ENCODE data around the gene MUC2. TPM values are rescaled to one million over a fixed set of nuclear protein-coding genes. Genes with fewer than 3 reads are reported as not detected.

The MUC2 gene
- total RNA-seq, 1 experiment from 2014 or later: 0.26 TPM

DNA sequence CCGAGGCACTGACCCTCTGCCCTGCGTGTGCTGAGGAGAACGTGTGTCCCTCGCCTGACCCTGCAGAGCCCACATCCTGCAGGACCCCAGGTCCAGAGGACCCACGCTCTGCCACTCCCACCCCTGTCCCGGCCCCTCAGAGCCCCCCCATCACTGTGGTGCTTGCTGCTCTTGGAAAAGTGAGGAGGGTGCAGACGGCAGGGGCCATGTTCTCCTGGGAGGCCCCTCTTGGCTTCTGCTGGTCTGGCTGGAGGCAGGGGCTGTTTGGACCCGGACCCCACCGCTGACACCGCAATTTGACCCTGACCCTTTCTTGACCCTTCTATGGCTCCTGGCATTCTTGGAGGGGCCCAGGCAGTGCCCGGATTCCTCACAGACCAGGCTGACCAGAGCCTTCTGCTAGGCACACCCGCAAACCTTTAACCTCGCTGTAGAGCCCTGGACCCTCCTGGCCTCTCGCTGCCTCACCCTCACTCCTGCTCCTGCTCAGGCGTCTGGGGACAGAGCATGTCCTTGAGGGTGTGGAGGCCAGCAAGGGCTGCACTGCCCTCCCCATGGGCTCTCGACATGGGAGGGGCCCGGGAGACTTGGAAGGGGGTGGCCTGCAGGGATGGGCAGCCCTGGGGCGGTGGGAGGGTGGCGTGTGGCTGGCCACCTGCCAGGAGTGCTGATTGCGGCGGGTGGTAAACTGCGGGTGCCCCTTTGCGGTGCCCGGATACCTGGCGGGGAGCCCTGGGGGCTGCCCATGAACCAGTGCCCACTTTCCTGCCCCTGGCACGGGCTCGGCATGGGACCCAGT lies 46.1 kb downstream of the MUC2 start:
- H3K79me2 ChIP-seq (ENCODE audit: low read length): no peaks in the 10 kb centered on the region

GRCh38 chr11:1121331-1121812 lies 46.7 kb downstream of the MUC2 start:
- CTCF ChIA-PET: no interaction called here
- H3K9me3 ChIP-seq (ENCODE audit: low read length): no peaks in the 10 kb centered on the region
- no peaks in the 10 kb centered on the region for H3K9me2 ChIP-seq (replicated peaks; ENCODE audit: low read length)
- no peaks in the 10 kb centered on the region for H3K79me2 ChIP-seq (ENCODE audit: low read length)
- no peak for DNase-seq
- no peaks in the 10 kb centered on the region for H3K4me1 ChIP-seq (ENCODE audit: insufficient read depth, low read length)
- no peak overlapping the region for H3K4me2 ChIP-seq (ENCODE audit: low read length)
- no peaks in the 10 kb centered on the region for H3F3A ChIP-seq (ENCODE audit: low read length, unreplicated experiment)
- intact Hi-C loops (cut with micrococcal nuclease): no loop called here
- no peaks in the 10 kb centered on the region for H3K27me3 ChIP-seq (ENCODE audit: low read length)
- H3K4me3 ChIP-seq (ENCODE audit: low read length): no peak overlapping the region
- ATAC-seq: peak; percentile 11; the same call in 1 of the 2 replicates
- H3K9ac ChIP-seq (ENCODE audit: low read length): no peak overlapping the region
- POLR2A ChIA-PET (ENCODE audit: unreplicated experiment): no interaction called here
- no peak overlapping the region for H3K27ac ChIP-seq (ENCODE audit: low read length)
- no peaks in the 10 kb centered on the region for H4K20me1 ChIP-seq (ENCODE audit: low read length)
- H2AFZ ChIP-seq (ENCODE audit: low read length): no peak overlapping the region
- H3K36me3 ChIP-seq (ENCODE audit: low read depth, low read length): no peaks in the 10 kb centered on the region
- BruUV-seq (replicated peaks): no TSS peak
- TF ChIP-seq CTCF (conservative IDR thresholded peaks at IDR 0.05; ENCODE audit: low read depth, low read length) (no peak), EZH2phosphoT487 (IDR thresholded peaks at IDR 0.05; ENCODE audit: borderline replicate concordance, low read length) (no peak), EZH2 (IDR thresholded peaks at IDR 0.05; ENCODE audit: low read length, unreplicated experiment) (no peak)

More for the DNA sequence above, 46.1 kb downstream of the MUC2 start:
- no peaks in the 10 kb centered on the region for H3K27me3 ChIP-seq (ENCODE audit: low read length)
- no peaks in the 10 kb centered on the region for H3K36me3 ChIP-seq (ENCODE audit: low read depth, low read length)
- H3K4me1 ChIP-seq (ENCODE audit: insufficient read depth, low read length): no peaks in the 10 kb centered on the region
- no peaks in the 10 kb centered on the region for H3K9me3 ChIP-seq (ENCODE audit: low read length)
- no peaks in the 10 kb centered on the region for H4K20me1 ChIP-seq (ENCODE audit: low read length)
- ChIA-PET POLR2A (ENCODE audit: unreplicated experiment) (no interaction called here), CTCF (no interaction called here)
- no peaks in the 10 kb centered on the region for H3F3A ChIP-seq (ENCODE audit: low read length, unreplicated experiment)
- intact Hi-C loops (cut with micrococcal nuclease): no loop called here
- TF ChIP-seq EZH2phosphoT487 (IDR thresholded peaks at IDR 0.05; ENCODE audit: borderline replicate concordance, low read length) (no peak), CTCF (conservative IDR thresholded peaks at IDR 0.05; ENCODE audit: low read depth, low read length) (no peak)
- no peak overlapping the region for H3K4me3 ChIP-seq (ENCODE audit: low read length)
- DNase-seq: no peak
- no peaks in the 10 kb centered on the region for H3K9me2 ChIP-seq (replicated peaks; ENCODE audit: low read length)
- no peak overlapping the region for H3K4me2 ChIP-seq (ENCODE audit: low read length)
- no peak overlapping the region for H2AFZ ChIP-seq (ENCODE audit: low read length)
- BruUV-seq (replicated peaks): TSS peak; percentile 42
- H3K9ac ChIP-seq (ENCODE audit: low read length): no peak overlapping the region
- ATAC-seq: no peak
- no peak overlapping the region for H3K27ac ChIP-seq (ENCODE audit: low read length)

Data from PC-3 (cell line).